Measurements from ENCODE around the gene KCNK15.

KCNK15 gene

GRCh38 chr20:44722990-44723389, 22.7 kb upstream of the KCNK15 start:
- TF ChIP-seq ZNF274 (IDR thresholded peaks at IDR 0.05; ENCODE audit: low read depth, low read length), result no peak
- H3K4me3 ChIP-seq (ENCODE audit: low read length), result no peak overlapping the region

GRCh38 chr20:44723391-44723790, 22.3 kb upstream of the KCNK15 start:
- TF ChIP-seq ZNF274 (IDR thresholded peaks at IDR 0.05; ENCODE audit: low read depth, low read length), result no peak
- H3K4me3 ChIP-seq (ENCODE audit: low read length), result no peak overlapping the region

- no peak overlapping the region for H3K4me3 ChIP-seq (ENCODE audit: low read length)
- no peak for TF ChIP-seq ZNF274 (IDR thresholded peaks at IDR 0.05; ENCODE audit: low read depth, low read length)
Measured at GRCh38 chr20:44723798-44724362, 21.8 kb upstream of the KCNK15 start.

GRCh38 chr20:44724423-44725091, 21.1 kb upstream of the KCNK15 start:
- no peak for TF ChIP-seq ZNF274 (IDR thresholded peaks at IDR 0.05; ENCODE audit: low read depth, low read length)

GRCh38 chr20:44725837-44726236, 19.8 kb upstream of the KCNK15 start:
- TF ChIP-seq ZNF274 (IDR thresholded peaks at IDR 0.05; ENCODE audit: low read depth, low read length), result no peak

More at GRCh38 chr20:44724423-44725091, 21.1 kb upstream of the KCNK15 start:
- no peak overlapping the region for H3K4me3 ChIP-seq (ENCODE audit: low read length)

GRCh38 chr20:44727039-44727438, 18.6 kb upstream of the KCNK15 start:
- no peak for TF ChIP-seq ZNF274 (IDR thresholded peaks at IDR 0.05; ENCODE audit: low read depth, low read length)
- no peak overlapping the region for H3K4me3 ChIP-seq (ENCODE audit: low read length)

More at GRCh38 chr20:44725837-44726236, 19.8 kb upstream of the KCNK15 start:
- H3K4me3 ChIP-seq (ENCODE audit: low read length), result no peak overlapping the region

GRCh38 chr20:44727651-44728050, 18.0 kb upstream of the KCNK15 start:
- TF ChIP-seq ZNF274 (IDR thresholded peaks at IDR 0.05; ENCODE audit: low read depth, low read length), result no peak
- H3K4me3 ChIP-seq (ENCODE audit: low read length), result no peak overlapping the region

GRCh38 chr20:44728801-44729443, 16.7 kb upstream of the KCNK15 start:
- H3K4me3 ChIP-seq (ENCODE audit: low read length), result no peak overlapping the region

GRCh38 chr20:44730441-44730840, 15.2 kb upstream of the KCNK15 start:
- TF ChIP-seq ZNF274 (IDR thresholded peaks at IDR 0.05; ENCODE audit: low read depth, low read length), result no peak
- H3K4me3 ChIP-seq (ENCODE audit: low read length), result no peak overlapping the region

More at GRCh38 chr20:44728801-44729443, 16.7 kb upstream of the KCNK15 start:
- no peak for TF ChIP-seq ZNF274 (IDR thresholded peaks at IDR 0.05; ENCODE audit: low read depth, low read length)

- no peak overlapping the region for H3K4me3 ChIP-seq (ENCODE audit: low read length)
- no peak for TF ChIP-seq ZNF274 (IDR thresholded peaks at IDR 0.05; ENCODE audit: low read depth, low read length)
Measured at GRCh38 chr20:44731657-44732056, 14.0 kb upstream of the KCNK15 start.

- no peak for TF ChIP-seq ZNF274 (IDR thresholded peaks at IDR 0.05; ENCODE audit: low read depth, low read length)
- no peak overlapping the region for H3K4me3 ChIP-seq (ENCODE audit: low read length)
Measured at GRCh38 chr20:44732327-44732726, 13.3 kb upstream of the KCNK15 start.

GRCh38 chr20:44733341-44734069, 12.2 kb upstream of the KCNK15 start:
- H3K4me3 ChIP-seq (ENCODE audit: low read length), result no peak overlapping the region
- no peak for TF ChIP-seq ZNF274 (IDR thresholded peaks at IDR 0.05; ENCODE audit: low read depth, low read length)

- no peak for TF ChIP-seq ZNF274 (IDR thresholded peaks at IDR 0.05; ENCODE audit: low read depth, low read length)
- H3K4me3 ChIP-seq (ENCODE audit: low read length), result no peak overlapping the region
Measured at GRCh38 chr20:44734938-44735337, 10.7 kb upstream of the KCNK15 start.

GRCh38 chr20:44735816-44736169, 9.9 kb upstream of the KCNK15 start:
- no peak overlapping the region for H3K4me3 ChIP-seq (ENCODE audit: low read length)
- no peak for TF ChIP-seq ZNF274 (IDR thresholded peaks at IDR 0.05; ENCODE audit: low read depth, low read length)

Measured in GM08714 (cell line).